ENCODE measurements around the gene EP400.

The EP400 gene

GRCh38 chr12:132026061-132026795 lies 76.5 kb downstream of the EP400 start:
- DNase-seq (ENCODE audit: low spot score) = no peak
- Histone ChIP-seq H3K4me3 (no peak overlapping the region), H3K27ac (no peak overlapping the region)
- no peak for TF ChIP-seq CTCF (IDR thresholded peaks at IDR 0.05)

- TF ChIP-seq CTCF (IDR thresholded peaks at IDR 0.05) = no peak
- no peak for DNase-seq (ENCODE audit: low spot score)
- no peak overlapping the region for H3K4me3 ChIP-seq
- no peak overlapping the region for H3K27ac ChIP-seq
Measured at GRCh38 chr12:132026796-132027500, 77.2 kb downstream of the EP400 start.

- Histone ChIP-seq H3K4me3 (no peak overlapping the region), H3K27ac (no peak overlapping the region)
- DNase-seq (ENCODE audit: low spot score) = no peak
- TF ChIP-seq CTCF (IDR thresholded peaks at IDR 0.05) = no peak
Measured at GRCh38 chr12:132027636-132028035, 77.9 kb downstream of the EP400 start.

- DNase-seq (ENCODE audit: low spot score) = no peak
- H3K27ac ChIP-seq = no peak overlapping the region
- no peak for TF ChIP-seq CTCF (IDR thresholded peaks at IDR 0.05)
- no peak overlapping the region for H3K4me3 ChIP-seq
Measured at GRCh38 chr12:132028111-132028510, 78.4 kb downstream of the EP400 start.

- H3K27ac ChIP-seq = no peak overlapping the region
- no peak for TF ChIP-seq CTCF (IDR thresholded peaks at IDR 0.05)
Measured at GRCh38 chr12:132029503-132030300, 80.0 kb downstream of the EP400 start.

GRCh38 chr12:132030367-132031038 lies 80.8 kb downstream of the EP400 start:
- Histone ChIP-seq H3K4me3 (no peak overlapping the region), H3K27ac (no peak overlapping the region)
- no peak for DNase-seq (ENCODE audit: low spot score)
- no peak for TF ChIP-seq CTCF (IDR thresholded peaks at IDR 0.05)

More at GRCh38 chr12:132029503-132030300, 80.0 kb downstream of the EP400 start:
- no peak for DNase-seq (ENCODE audit: low spot score)
- H3K4me3 ChIP-seq = no peak overlapping the region
